Brain microvascular endothelial cell (primary cell): ENCODE results near the gene TGDS.
A peak's percentile ranks its signal among the peaks of the same experiment; 100 is the strongest.

Source experiments
- DNase-seq: peaks from one replicate; pipeline ENCODE4 v3.0.0-alpha.2; 2020
- H3K27ac ChIP-seq: fragments of 250-450 bp; sonication (Bioruptor Pico); 2 replicates; pipeline ENCODE4 v1.5.1; 2020; ENCODE audit warnings: mild to moderate bottlenecking, moderate library complexity
- H3K27me3 ChIP-seq: fragments of 250-450 bp; sonication (Bioruptor Pico); replicated peaks from 2 replicates; pipeline ENCODE4 v1.5.1; 2020; ENCODE audit warnings: mild to moderate bottlenecking
- H3K36me3 ChIP-seq: fragments of 250-450 bp; sonication (Bioruptor Pico); replicated peaks from 2 replicates; pipeline ENCODE4 v1.5.1; 2020; ENCODE audit warnings: mild to moderate bottlenecking
- H3K4me3 ChIP-seq: 2 replicates; pipeline ENCODE4 v1.5.1; 2011; ENCODE audit warnings: low read depth, mild to moderate bottlenecking, control low read depth, low read length, moderate library complexity
- in situ Hi-C: cut with HindIII; loops from 2 replicates; pipeline ENCODE4 v1.10.0; 2017; ENCODE audit warnings: low sequenced_read_pairs, low pct_ligation_motif_present
- TF ChIP-seq, protein P1 (sequence below): IDR thresholded peaks from 2 replicates; pipeline ENCODE4 v1.5.1; 2011; ENCODE audit warnings: low read depth, mild to moderate bottlenecking, moderate library complexity, low read length, control low read depth, inconsistent platforms; ENCODE audit errors: missing control alignments

TGDS gene

DNA sequence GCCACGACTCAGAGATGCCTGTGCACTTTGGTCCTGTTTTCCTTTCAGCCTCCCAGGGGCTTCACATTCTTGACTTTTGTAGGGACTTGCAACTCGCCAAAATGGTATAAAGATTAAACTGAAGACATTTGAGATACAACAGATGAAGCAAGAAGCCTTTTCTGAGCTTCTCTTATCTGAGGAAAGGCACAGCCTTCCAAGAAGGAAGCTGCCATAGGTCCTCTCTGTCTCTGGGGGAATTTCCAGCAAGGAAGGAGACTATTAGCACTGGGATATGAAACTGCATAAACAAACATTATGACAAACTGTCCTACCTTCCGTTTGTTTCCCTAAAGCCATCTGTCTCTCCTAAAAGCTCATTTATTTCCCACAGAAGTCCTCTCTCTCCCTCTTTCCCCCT lies 39.3 kb downstream of the TGDS start:
- TF ChIP-seq, protein P1, sequence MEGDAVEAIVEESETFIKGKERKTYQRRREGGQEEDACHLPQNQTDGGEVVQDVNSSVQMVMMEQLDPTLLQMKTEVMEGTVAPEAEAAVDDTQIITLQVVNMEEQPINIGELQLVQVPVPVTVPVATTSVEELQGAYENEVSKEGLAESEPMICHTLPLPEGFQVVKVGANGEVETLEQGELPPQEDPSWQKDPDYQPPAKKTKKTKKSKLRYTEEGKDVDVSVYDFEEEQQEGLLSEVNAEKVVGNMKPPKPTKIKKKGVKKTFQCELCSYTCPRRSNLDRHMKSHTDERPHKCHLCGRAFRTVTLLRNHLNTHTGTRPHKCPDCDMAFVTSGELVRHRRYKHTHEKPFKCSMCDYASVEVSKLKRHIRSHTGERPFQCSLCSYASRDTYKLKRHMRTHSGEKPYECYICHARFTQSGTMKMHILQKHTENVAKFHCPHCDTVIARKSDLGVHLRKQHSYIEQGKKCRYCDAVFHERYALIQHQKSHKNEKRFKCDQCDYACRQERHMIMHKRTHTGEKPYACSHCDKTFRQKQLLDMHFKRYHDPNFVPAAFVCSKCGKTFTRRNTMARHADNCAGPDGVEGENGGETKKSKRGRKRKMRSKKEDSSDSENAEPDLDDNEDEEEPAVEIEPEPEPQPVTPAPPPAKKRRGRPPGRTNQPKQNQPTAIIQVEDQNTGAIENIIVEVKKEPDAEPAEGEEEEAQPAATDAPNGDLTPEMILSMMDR: no peak
- Histone ChIP-seq H3K27me3 (no peaks in the 10 kb centered on the region), H3K4me3 (no peak overlapping the region), H3K27ac (no peak overlapping the region), H3K36me3 (no peaks in the 10 kb centered on the region)
- DNase-seq: no peak
- in situ Hi-C loops: no loop called here

DNA sequence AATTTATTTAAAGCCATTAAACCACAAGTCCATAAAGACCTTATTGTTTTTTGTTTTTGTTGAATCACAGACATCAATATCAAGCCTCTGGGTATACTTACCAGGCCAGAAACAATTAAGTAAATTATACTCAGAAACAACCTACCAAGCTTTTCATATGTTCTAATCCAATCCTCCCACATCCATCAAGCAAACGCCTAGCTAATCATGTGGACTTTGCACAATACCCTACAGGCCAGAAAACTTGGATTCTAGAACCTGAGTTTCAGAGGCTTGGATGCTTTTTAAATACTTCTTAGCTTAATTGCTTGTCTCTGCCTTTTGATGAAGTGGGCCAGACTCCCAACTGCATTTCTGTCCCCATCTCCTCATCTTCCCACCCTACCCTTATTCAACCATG lies 39.9 kb downstream of the TGDS start:
- DNase-seq: no peak
- TF ChIP-seq, protein P1: no peak
- Histone ChIP-seq H3K4me3 (no peak overlapping the region), H3K36me3 (no peaks in the 10 kb centered on the region), H3K27me3 (no peaks in the 10 kb centered on the region), H3K27ac (no peak overlapping the region)
- in situ Hi-C loops: no loop called here

DNA sequence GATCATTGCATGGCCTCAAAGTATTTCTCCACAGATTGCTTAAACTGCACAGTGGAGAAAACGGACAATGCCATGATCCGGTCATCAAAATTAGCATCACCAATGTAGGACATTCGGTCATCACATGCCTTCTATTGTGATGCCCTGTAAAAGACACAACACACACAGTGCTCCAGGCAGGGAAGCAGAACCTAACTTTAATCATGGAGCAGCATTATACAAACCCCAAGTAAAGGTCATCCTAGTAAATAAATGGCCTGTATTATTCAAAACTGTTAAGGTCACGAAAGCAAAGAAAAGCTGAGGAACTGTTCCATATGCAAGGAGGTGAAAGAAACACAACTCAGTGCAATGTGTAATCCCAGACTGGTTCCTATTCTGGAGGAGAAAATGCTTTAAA lies 42.2 kb downstream of the TGDS start:
- TF ChIP-seq, protein P1: no peak
- no peak overlapping the region for H3K4me3 ChIP-seq
- no peaks in the 10 kb centered on the region for H3K36me3 ChIP-seq
- in situ Hi-C loops: no loop called here
- H3K27ac ChIP-seq: no peak overlapping the region
- DNase-seq: no peak
- no peaks in the 10 kb centered on the region for H3K27me3 ChIP-seq

DNA sequence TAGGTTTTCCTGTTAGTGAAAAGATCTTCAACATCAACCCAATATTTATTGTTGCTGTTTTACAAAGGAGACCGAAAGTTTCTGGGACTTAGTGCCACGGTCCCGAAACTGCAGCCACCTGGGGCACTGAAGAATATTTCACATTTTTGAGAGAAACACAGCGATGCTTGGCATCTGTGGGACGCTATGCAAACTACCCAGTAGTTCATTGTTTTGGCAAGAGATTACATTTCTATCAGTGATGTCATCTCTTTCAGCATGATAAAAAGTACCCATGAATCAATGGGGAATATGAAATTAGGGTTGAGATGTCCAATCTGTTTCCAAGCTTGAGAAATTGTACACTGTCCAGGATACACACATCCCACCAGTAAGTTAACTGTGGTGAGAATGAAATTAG lies 43.9 kb downstream of the TGDS start:
- Histone ChIP-seq H3K36me3 (no peaks in the 10 kb centered on the region), H3K4me3 (no peak overlapping the region), H3K27me3 (no peaks in the 10 kb centered on the region), H3K27ac (no peak overlapping the region)
- no peak for DNase-seq
- TF ChIP-seq, protein P1: no peak
- in situ Hi-C loops: no loop called here

DNA sequence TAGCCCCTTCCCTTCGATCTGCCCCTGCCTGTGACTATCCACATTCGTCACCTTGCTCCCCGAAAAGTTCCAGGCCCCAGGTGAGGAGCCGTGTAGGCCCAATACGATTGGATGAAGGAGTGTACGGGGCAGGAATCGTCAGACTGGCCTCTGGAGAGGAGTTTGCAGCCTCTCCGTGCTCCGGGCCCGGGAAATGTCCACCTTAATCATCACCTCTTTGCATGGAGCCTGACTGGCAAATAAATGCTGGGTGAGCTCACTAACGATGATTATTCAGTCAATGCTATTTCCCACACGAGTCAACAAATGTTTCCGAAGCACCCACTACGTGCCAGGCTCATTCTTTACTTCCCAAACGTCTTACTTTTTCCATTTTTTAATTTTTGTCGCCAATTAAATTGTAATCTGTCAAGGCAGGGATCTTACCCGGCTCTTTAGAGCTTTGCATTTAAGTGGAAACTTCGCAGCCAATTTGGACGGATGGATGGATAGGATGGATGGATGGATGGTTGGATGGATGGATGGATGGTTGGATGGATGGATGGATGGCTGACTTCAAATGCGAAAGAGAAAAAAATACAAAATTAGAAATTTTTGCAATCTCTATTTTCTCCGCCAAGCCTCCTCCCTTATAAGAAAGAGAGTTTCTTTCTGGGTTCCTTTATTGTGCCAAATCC lies 45.8 kb downstream of the TGDS start:
- TF ChIP-seq, protein P1: no peak
- Histone ChIP-seq H3K27ac (peak overlapping the region; percentile 25), H3K36me3 (no peaks in the 10 kb centered on the region), H3K27me3 (no peaks in the 10 kb centered on the region), H3K4me3 (peak overlapping the region; percentile 77)
- peak; percentile 46 for DNase-seq
- in situ Hi-C loops: no loop called here
